Measurements from ENCODE around the gene TMEM263.
"Not testable (repeated sequence)": the region's sequence is repeated elsewhere in the genome, so short reads cannot be mapped to it uniquely, and the experiment has no call there.

Gene TMEM263

GRCh38 chr12:106955377-106956047 lies at the start of gene TMEM263:
Gene TMEM263 (plus strand): TSS chr12:106955907. CDS start chr12:106967117, 11,210 bp downstream.
- peak; percentile 67 for DNase-seq (ENCODE audit: low read depth)

GRCh38 chr12:106906715-106907114 lies 49.0 kb upstream of the TMEM263 start:
- DNase-seq (ENCODE audit: low read depth) = no peak

GRCh38 chr12:106907411-106907810 lies 48.3 kb upstream of the TMEM263 start:
- no peak for DNase-seq (ENCODE audit: low read depth)

- DNase-seq (ENCODE audit: low read depth) = no peak
Observed at GRCh38 chr12:106907846-106908245, 47.9 kb upstream of the TMEM263 start.

GRCh38 chr12:106908561-106908960 lies 47.1 kb upstream of the TMEM263 start:
- DNase-seq (ENCODE audit: low read depth) = no peak

GRCh38 chr12:106910202-106910601 lies 45.5 kb upstream of the TMEM263 start:
- no peak for DNase-seq (ENCODE audit: low read depth)

- no peak for DNase-seq (ENCODE audit: low read depth)
Observed at GRCh38 chr12:106911581-106911980, 44.1 kb upstream of the TMEM263 start.

- no peak for DNase-seq (ENCODE audit: low read depth)
Observed at GRCh38 chr12:106913456-106913855, 42.3 kb upstream of the TMEM263 start.

GRCh38 chr12:106914796-106915634 lies 40.7 kb upstream of the TMEM263 start:
- DNase-seq (ENCODE audit: low read depth) = no peak

GRCh38 chr12:106915635-106916026 lies 40.1 kb upstream of the TMEM263 start:
- no peak for DNase-seq (ENCODE audit: low read depth)

GRCh38 chr12:106917503-106917902 lies 38.2 kb upstream of the TMEM263 start:
- no peak for DNase-seq (ENCODE audit: low read depth)

GRCh38 chr12:106918746-106919145 lies 37.0 kb upstream of the TMEM263 start:
- no peak for DNase-seq (ENCODE audit: low read depth)

- DNase-seq (ENCODE audit: low read depth) = no peak
Observed at GRCh38 chr12:106919910-106920544, 35.7 kb upstream of the TMEM263 start.

- DNase-seq (ENCODE audit: low read depth) = not testable (repeated sequence)
Observed at GRCh38 chr12:106921976-106922375, 33.7 kb upstream of the TMEM263 start.

GRCh38 chr12:106923594-106923993 lies 32.1 kb upstream of the TMEM263 start:
- DNase-seq (ENCODE audit: low read depth) = not testable (repeated sequence)

- no peak for DNase-seq (ENCODE audit: low read depth)
Observed at GRCh38 chr12:106924268-106924861, 31.3 kb upstream of the TMEM263 start.

GRCh38 chr12:106926657-106927056 lies 29.1 kb upstream of the TMEM263 start:
- no peak for DNase-seq (ENCODE audit: low read depth)

GRCh38 chr12:106934277-106934676 lies 21.4 kb upstream of the TMEM263 start:
- DNase-seq (ENCODE audit: low read depth) = no peak

- DNase-seq (ENCODE audit: low read depth) = no peak
Observed at GRCh38 chr12:106941481-106942156, 14.1 kb upstream of the TMEM263 start.

GRCh38 chr12:106942775-106943174 lies 12.9 kb upstream of the TMEM263 start:
- no peak for DNase-seq (ENCODE audit: low read depth)

GRCh38 chr12:106945261-106945851 lies 10.4 kb upstream of the TMEM263 start:
- DNase-seq (ENCODE audit: low read depth) = no peak
